ENCODE data around the gene SPATA6.
"Not testable (repeated sequence)": the region's sequence is repeated elsewhere in the genome, so short reads cannot be mapped to it uniquely, and the experiment has no call there.

Gene SPATA6

DNA sequence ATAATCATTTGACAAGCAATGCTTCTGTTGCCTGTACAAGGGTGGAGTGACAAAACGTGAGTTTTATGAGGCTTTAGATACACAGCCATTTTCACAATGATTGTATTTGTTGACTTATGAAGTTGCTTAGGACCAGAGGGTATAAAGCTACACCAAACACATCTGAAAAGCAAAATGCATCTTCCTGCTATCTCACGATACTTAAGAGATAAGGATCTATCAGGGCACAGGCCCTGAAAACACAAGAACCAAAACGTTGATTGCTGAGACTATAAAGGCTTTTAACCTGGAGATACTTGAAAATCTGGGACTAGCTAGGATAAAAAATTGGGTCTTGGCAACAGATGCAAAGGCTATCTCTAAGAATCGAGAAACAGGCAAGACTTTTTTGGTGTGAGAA lies 133.7 kb downstream of the SPATA6 start:
- no peak for DNase-seq

DNA sequence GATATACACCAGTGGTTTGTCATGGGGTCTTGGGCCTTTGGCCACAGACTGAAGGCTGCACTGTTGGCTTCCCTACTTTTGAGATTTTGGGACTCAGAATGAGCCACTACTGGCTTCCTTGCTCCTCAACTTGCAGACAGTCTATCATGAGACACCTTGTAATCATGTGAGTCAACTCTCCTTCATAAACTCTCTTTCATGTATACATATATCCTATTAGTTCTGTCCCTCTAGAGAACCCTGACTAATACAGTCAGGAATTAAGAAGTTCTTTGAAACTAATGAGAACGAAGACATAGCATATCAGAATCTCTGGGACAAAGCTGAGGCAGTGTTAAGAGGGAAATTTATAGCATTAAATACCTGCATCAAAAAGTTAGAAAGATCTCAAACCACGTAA lies 138.7 kb downstream of the SPATA6 start:
- no peak for DNase-seq

DNA sequence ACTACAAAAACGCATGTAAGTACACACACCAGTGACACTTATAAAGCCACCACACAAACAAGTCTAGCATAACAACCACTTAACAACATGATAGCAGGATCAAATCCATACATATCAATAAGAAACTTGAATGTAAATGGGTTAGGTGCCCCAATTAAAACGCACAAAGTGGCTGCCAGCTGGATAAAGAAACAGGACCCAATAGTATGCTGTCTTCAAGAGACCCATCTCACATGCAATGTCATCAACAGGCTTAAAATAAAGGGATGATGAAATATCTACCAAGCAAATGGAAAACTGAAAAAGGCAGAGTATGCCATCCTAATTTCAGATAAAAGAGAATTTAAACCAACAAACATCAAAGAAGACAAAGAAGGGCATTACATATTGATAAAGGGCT lies 139.9 kb downstream of the SPATA6 start:
- no peak for DNase-seq

- DNase-seq = no peak
Measured at GRCh38 chr1:48329905-48330304, 142.1 kb downstream of the SPATA6 start.

DNA sequence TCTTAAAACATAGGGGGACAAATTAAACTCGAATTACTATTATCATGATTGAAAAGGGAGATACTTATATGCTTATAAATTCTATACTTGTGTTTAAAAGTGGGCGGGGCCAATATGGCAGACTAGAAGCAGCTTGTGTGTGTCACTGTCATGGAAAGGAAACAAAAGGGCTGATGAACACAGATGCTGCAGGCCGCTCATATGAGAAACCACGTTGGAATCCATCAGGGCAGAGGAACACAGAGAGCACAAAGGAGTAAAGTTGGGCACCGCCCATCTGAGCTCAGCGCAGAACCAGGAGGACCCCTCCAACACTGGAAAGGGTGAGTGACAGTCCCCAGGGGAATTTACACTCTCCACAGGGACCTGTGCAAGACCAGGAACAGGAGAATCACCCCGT lies 142.5 kb downstream of the SPATA6 start:
- no peak for DNase-seq

DNA sequence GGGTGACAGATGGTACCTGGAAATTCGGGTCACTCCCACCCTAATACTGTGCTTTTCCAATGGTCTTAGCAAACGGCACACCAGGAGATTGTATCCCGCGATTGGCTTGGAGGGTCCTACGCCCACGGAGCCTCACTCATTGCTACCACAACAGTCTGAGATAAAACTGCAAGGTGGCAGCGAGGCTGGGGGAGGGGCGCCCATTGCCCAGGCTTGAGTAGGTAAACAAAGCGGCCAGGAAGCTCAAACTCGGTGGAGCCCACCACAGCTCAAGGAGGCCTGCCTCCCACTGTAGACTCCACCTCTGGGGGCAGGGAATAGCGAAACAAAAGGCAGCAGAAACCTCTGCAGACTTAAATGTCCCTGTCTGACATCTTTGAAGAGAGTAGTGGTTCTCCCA lies 160.2 kb downstream of the SPATA6 start:
- DNase-seq = not testable (repeated sequence)

DNA sequence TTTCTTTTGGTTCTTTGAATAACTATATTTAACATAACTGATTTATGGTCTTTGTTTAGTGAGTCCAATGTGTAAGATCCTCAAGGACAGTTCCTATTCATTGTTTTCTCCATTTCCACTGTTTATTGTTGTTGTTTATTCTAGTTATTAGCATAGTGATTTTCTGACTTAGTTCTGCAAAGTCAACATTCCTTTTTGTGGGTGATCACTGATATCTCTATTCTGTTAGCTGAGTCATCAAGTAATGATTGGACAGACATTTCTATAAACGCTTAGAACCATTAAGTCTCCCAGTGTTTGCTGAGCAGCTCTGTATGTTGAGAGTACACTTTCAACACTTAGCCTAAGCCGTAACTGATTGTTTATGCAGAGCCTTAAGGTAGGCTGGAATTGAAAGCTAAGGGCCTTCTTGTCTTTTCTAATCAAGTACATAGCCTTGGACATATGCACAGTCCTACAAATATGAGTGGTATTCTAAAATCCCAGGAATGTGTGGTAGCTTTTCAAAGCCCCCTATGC lies 162.4 kb downstream of the SPATA6 start:
- DNase-seq = no peak

DNA sequence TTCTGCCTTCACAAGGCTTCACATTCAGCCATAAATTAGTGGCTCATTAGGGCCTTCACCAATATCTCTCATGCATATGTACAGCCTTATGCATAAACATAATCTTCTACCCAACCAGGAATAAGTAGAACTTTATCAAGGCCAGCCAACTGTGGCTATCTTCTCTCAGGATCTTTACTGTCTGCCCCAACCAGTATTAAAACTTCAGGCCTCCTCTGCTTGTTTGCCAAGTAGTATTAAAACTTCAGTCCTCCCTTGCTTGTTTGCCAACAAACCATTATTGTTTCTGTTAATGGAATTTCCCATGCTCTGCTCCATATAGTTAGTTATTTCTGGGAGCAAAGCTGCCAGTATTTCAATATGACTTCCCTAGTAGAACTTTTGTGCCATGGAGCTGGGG lies 169.4 kb downstream of the SPATA6 start:
- no peak for DNase-seq

- DNase-seq = no peak
Measured at GRCh38 chr1:48294656-48295055, 177.3 kb downstream of the SPATA6 start.

- not testable (repeated sequence) for DNase-seq
Measured at GRCh38 chr1:48294094-48294493, 177.9 kb downstream of the SPATA6 start.

DNA sequence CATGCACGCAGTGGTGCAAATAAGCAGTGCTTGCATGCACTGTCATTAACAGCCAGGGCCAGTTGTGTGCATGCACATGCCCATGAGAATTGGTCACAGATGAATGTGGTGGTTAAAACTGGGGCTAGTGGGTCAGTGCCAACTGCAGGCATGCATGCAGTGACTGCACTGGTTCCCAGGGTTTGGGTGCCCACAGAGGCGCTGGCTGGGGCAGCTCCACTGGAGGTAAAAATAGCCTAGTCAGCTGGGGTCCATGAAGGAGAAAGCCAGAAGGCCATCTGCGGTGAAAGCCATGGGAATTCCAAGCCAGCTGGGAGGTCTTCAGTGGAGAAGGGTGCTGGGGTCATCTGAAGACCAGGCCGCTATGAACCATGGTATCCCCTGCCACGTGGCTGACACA lies 179.3 kb downstream of the SPATA6 start:
- DNase-seq = no peak

- DNase-seq = no peak
Measured at GRCh38 chr1:48291421-48291820, 180.6 kb downstream of the SPATA6 start.

DNA sequence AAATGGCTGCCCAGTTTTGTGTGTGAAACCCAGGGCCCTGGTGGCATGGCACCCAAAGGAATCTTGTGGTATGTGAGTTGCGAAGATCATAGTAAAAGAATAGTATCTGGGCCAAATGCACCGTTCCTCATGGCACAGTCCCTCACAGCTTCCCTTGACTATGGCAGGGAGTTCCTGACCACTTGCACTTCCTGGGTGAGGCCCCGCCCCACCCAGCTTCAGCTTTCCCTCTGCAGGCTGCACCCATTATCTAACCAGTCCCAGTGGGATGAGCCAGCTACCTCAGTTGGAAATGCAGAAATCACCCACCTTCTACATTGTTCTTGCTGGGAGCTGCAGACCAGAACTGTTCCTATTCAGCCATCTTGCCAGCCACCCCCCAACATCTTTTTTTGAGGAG lies 186.5 kb downstream of the SPATA6 start:
- DNase-seq = no peak

- not testable (repeated sequence) for DNase-seq
Measured at GRCh38 chr1:48284696-48285420, 187.1 kb downstream of the SPATA6 start.

GRCh38 chr1:48282329-48282728 lies 189.7 kb downstream of the SPATA6 start:
- not testable (repeated sequence) for DNase-seq

DNA sequence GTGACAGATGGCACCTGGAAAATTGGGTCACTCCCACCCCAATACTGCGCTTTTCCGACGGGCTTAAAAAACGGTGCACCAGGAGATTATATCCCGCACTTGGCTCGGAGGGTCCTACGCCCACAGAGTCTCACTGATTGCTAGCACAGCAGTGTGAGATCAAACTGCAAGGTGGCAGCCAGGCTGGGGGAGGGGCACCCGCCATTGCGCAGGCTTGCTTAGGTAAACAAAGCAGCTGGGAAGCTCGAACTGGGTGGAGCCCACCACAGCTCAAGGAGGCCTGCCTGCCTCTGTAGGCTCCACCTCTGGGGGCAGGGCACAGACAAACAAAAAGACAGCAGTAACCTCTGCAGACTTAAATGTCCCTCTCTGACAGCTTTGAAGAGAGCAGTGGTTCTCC lies 194.6 kb downstream of the SPATA6 start:
- DNase-seq = not testable (repeated sequence)

- no peak for DNase-seq
Measured at GRCh38 chr1:48266576-48266975, 205.4 kb downstream of the SPATA6 start.

GRCh38 chr1:48263041-48263440 lies 209.0 kb downstream of the SPATA6 start:
- no peak for DNase-seq

GRCh38 chr1:48261881-48262400 lies 210.1 kb downstream of the SPATA6 start:
- no peak for DNase-seq

GRCh38 chr1:48258106-48258505 lies 213.9 kb downstream of the SPATA6 start:
- DNase-seq = no peak

DNA sequence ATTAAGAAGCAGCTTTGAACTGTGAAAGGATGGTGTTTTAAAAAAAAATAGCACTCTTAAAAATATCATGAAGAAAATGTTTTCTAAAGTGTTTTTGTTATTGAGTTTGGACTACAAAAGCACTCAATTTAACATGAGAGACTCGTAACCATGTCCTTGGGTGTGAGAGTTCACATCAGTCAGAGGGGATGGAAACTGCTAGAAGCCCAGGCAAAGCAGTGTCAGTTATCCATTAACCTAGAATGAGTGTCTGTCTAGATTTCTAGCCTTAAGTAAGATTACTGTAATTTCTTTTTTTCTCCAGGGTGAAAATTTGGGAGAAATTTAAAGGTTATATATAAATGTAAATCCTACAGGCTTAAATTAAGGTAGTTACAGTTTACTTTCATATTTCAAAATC lies 217.8 kb downstream of the SPATA6 start:
- no peak for DNase-seq

DNA sequence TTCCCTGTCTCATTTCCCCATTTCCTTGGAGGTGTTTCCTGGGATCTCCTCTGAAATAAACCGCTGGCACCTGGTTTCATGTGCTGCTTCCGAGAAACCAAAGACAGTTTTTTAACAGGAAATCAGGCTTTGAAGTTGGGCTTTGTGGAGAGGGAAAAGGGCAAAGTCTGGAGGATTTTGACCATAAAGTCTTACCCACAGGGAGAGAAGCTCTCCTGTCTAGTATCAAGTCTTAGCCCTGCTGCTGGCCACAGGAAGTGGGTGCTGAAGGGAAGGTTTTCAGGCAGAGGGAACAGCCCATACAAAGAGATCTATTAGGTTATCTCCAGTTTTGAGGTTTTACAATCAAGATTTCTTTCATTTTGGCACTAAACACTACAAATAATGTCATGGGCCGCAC lies 220.2 kb downstream of the SPATA6 start:
- no peak for DNase-seq

DNA sequence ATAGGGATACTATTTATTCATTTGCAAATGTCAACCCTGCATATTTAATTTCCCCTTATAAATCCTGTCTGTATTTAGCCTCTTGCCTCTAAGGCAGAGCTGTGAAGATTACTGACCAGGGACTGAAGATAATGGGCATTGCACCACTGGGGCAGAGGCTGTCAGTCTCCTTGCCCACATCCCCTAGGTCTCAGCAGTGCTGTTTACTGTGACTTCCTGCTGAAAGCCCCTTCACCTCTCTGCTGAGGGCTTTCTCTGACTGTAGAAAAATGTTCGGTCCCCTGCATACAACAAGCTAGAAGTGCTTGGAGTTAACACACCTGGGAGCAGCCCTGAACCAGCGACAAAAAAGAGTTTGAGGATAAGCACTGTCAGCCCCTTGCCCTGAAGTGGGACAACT lies 220.7 kb downstream of the SPATA6 start:
- no peak for DNase-seq

- DNase-seq = no peak
Measured at GRCh38 chr1:48250572-48250971, 221.4 kb downstream of the SPATA6 start.

GRCh38 chr1:48249868-48250267 lies 222.1 kb downstream of the SPATA6 start:
- no peak for DNase-seq

Data from AML-193 (cell line).